ENCODE results near the gene EPHA8. TPM values are rescaled to one million over a fixed set of nuclear protein-coding genes. Genes with fewer than 3 reads are reported as not detected.

The EPHA8 gene
- polyA plus RNA-seq, 2 of the 4 experiments (the other 2 are of a cell fraction) = not detected

- no peak for TF ChIP-seq RCOR1 (IDR thresholded peaks at IDR 0.05; ENCODE audit: low read depth, low read length)
Observed at GRCh38 chr1:22582661-22583635, 19.7 kb downstream of the EPHA8 start (continued).

- ChIA-PET CTCF (interaction anchor here (0.9 kb wide), 1 partner anchor 16 kb away, joined by 5 read pairs; no protein-coding TSS in a partner anchor), POLR2A (no interaction called here)
- FAIRE-seq (no peak), ATAC-seq (no peak), DNase-seq (ENCODE audit: low read depth in 1 of 2, low spot score in 1 of 2) (no peak)
- Histone ChIP-seq H3K4me1 (no peaks in the 10 kb centered on the region), H3K27ac (no peak overlapping the region), H3K4me2 (no peak overlapping the region), H3K4me3 (no peak overlapping the region), H3K9me3 (no peaks in the 10 kb centered on the region)
- TF ChIP-seq HEYL (CRISPR knock-in tag; IDR thresholded peaks at IDR 0.05) = no peak
- TF ChIP-seq NFE2L2 (conservative IDR thresholded peaks at IDR 0.05; ENCODE audit: low read length) = no peak
- no peak for TF ChIP-seq CBX2 (IDR thresholded peaks at IDR 0.05; ENCODE audit: borderline replicate concordance, low read depth)
- TF ChIP-seq TFCP2L1 (CRISPR knock-in tag; IDR thresholded peaks at IDR 0.05) = no peak
- no peak for TF ChIP-seq SMC3 (IDR thresholded peaks at IDR 0.05)
- TF ChIP-seq HOXB5 (CRISPR knock-in tag; IDR thresholded peaks at IDR 0.05) = no peak
- TF ChIP-seq FOSL2 (IDR thresholded peaks at IDR 0.05) = no peak
- TF ChIP-seq FOSL2 (CRISPR knock-in tag; IDR thresholded peaks at IDR 0.05) = no peak
- TF ChIP-seq ZFP36 (IDR thresholded peaks at IDR 0.05; ENCODE audit: borderline replicate concordance, partially characterized antibody) = no peak
- TF ChIP-seq NR3C1 (IDR thresholded peaks at IDR 0.05) = no peak
- TF ChIP-seq, protein P1, sequence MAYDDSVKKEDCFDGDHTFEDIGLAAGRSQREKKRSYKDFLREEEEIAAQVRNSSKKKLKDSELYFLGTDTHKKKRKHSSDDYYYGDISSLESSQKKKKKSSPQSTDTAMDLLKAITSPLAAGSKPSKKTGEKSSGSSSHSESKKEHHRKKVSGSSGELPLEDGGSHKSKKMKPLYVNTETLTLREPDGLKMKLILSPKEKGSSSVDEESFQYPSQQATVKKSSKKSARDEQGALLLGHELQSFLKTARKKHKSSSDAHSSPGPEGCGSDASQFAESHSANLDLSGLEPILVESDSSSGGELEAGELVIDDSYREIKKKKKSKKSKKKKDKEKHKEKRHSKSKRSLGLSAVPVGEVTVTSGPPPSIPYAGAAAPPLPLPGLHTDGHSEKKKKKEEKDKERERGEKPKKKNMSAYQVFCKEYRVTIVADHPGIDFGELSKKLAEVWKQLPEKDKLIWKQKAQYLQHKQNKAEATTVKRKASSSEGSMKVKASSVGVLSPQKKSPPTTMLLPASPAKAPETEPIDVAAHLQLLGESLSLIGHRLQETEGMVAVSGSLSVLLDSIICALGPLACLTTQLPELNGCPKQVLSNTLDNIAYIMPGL (CRISPR knock-in tag; IDR thresholded peaks at IDR 0.05; ENCODE audit: borderline replicate concordance) = no peak
- TF ChIP-seq CHD4 (IDR thresholded peaks at IDR 0.05; ENCODE audit: borderline replicate concordance) = no peak
- no peak for TF ChIP-seq PHF8 (IDR thresholded peaks at IDR 0.05; ENCODE audit: borderline replicate concordance, low read depth)
- no peak for TF ChIP-seq GATA3 (IDR thresholded peaks at IDR 0.05; ENCODE audit: borderline replicate concordance)
- no peak for TF ChIP-seq FOXS1 (CRISPR knock-in tag; IDR thresholded peaks at IDR 0.05)
- no peak for TF ChIP-seq KDM5A (IDR thresholded peaks at IDR 0.05)
- 52% methylated on average over 10 of the region's 10 CpGs for WGBS (ENCODE audit: missing lambda C conversion rate)
Observed at GRCh38 chr1:22584001-22584562, 20.8 kb downstream of the EPHA8 start.

- no peak for FAIRE-seq
- no peak overlapping the region for H3K27ac ChIP-seq
- H3K4me2 ChIP-seq = no peak overlapping the region
- POLR2A ChIA-PET = no interaction called here
- CTCF ChIA-PET = no interaction called here
- no peak for ATAC-seq
- no peak overlapping the region for H3K4me3 ChIP-seq
- no peaks in the 10 kb centered on the region for H3K9me3 ChIP-seq
- TF ChIP-seq KDM1A (IDR thresholded peaks at IDR 0.05; ENCODE audit: low read depth) (no peak), POLR2AphosphoS2 (conservative IDR thresholded peaks at IDR 0.05; ENCODE audit: low read length) (no peak), FOXS1 (CRISPR knock-in tag; IDR thresholded peaks at IDR 0.05) (no peak), RAD21 (conservative IDR thresholded peaks at IDR 0.05 in 1 of 2, IDR thresholded peaks at IDR 0.05 in 1 of 2) (no peak), ZC3H11A (IDR thresholded peaks at IDR 0.05) (no peak), ESRRA (IDR thresholded peaks at IDR 0.05; ENCODE audit: borderline replicate concordance, low read length) (no peak), CBX2 (IDR thresholded peaks at IDR 0.05; ENCODE audit: borderline replicate concordance, low read depth) (no peak), EHF (CRISPR knock-in tag; IDR thresholded peaks at IDR 0.05) (no peak)
- TF ChIP-seq, protein P2, sequence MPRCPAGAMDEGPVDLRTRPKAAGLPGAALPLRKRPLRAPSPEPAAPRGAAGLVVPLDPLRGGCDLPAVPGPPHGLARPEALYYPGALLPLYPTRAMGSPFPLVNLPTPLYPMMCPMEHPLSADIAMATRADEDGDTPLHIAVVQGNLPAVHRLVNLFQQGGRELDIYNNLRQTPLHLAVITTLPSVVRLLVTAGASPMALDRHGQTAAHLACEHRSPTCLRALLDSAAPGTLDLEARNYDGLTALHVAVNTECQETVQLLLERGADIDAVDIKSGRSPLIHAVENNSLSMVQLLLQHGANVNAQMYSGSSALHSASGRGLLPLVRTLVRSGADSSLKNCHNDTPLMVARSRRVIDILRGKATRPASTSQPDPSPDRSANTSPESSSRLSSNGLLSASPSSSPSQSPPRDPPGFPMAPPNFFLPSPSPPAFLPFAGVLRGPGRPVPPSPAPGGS (IDR thresholded peaks at IDR 0.05) = no peak
- TF ChIP-seq, protein P1 (CRISPR knock-in tag; IDR thresholded peaks at IDR 0.05; ENCODE audit: borderline replicate concordance) = no peak
- no peaks in the 10 kb centered on the region for H3K4me1 ChIP-seq
- no peak for DNase-seq (ENCODE audit: low read depth in 1 of 2, low spot score in 1 of 2)
- WGBS (ENCODE audit: missing lambda C conversion rate) = 58% methylated on average over 8 of the region's 9 CpGs
Observed at GRCh38 chr1:22584970-22585369, 21.7 kb downstream of the EPHA8 start.
